ENCODE measurements around the gene CALHM1.
A peak's percentile ranks its signal among the peaks of the same experiment; 100 is the strongest.
"Not testable (repeated sequence)": the region's sequence is repeated elsewhere in the genome, so short reads cannot be mapped to it uniquely, and the experiment has no call there.

Gene CALHM1

GRCh38 chr10:103458720-103459119 lies at the start of gene CALHM1:
CALHM1 (minus strand) TSS chr10:103458900; CDS start chr10:103458751, 149 bp downstream.
- peak in 25 of 58 donors; percentile 4 to 72 (median 36) for DNase-seq

- no peak for DNase-seq
Measured at GRCh38 chr10:103507235-103508191, 48.8 kb upstream of the CALHM1 start.

GRCh38 chr10:103506061-103506460 lies 47.4 kb upstream of the CALHM1 start:
- DNase-seq = no peak

- no peak for DNase-seq
Measured at GRCh38 chr10:103504181-103504783, 45.6 kb upstream of the CALHM1 start.

GRCh38 chr10:103503777-103504176 lies 45.1 kb upstream of the CALHM1 start:
- DNase-seq = not testable (repeated sequence)

- DNase-seq = peak in 18 of 58 donors; percentile 7 to 53 (median 22)
Measured at GRCh38 chr10:103502849-103503660, 44.4 kb upstream of the CALHM1 start.

- no peak for DNase-seq
Measured at GRCh38 chr10:103501186-103501585, 42.5 kb upstream of the CALHM1 start.

- DNase-seq = no peak
Measured at GRCh38 chr10:103500481-103500880, 41.8 kb upstream of the CALHM1 start.

- peak in 17 of 58 donors; percentile 9 to 69 (median 26) for DNase-seq
Measured at GRCh38 chr10:103499881-103500280, 41.2 kb upstream of the CALHM1 start.

- DNase-seq = no peak
Measured at GRCh38 chr10:103498936-103499638, 40.4 kb upstream of the CALHM1 start.

- DNase-seq = no peak
Measured at GRCh38 chr10:103497161-103497915, 38.6 kb upstream of the CALHM1 start.

GRCh38 chr10:103495321-103495720 lies 36.6 kb upstream of the CALHM1 start:
- DNase-seq = no peak

- DNase-seq = peak in 16 of 58 donors; percentile 8 to 49 (median 19)
Measured at GRCh38 chr10:103493916-103494877, 35.5 kb upstream of the CALHM1 start.

GRCh38 chr10:103493362-103493915 lies 34.7 kb upstream of the CALHM1 start, which contains the start of gene NEURL1:
NEURL1 (plus strand) TSS chr10:103493705; CDS start chr10:103494388, 683 bp downstream.
- DNase-seq = peak in 42 of 58 donors; percentile 13 to 81 (median 37)

GRCh38 chr10:103492655-103493261 lies 34.1 kb upstream of the CALHM1 start:
- no peak for DNase-seq

GRCh38 chr10:103491729-103492364 lies 33.1 kb upstream of the CALHM1 start:
- DNase-seq = no peak

- no peak for DNase-seq
Measured at GRCh38 chr10:103490986-103491314, 32.2 kb upstream of the CALHM1 start.

- DNase-seq = no peak
Measured at GRCh38 chr10:103487410-103487708, 28.7 kb upstream of the CALHM1 start.

Measured in anterior cingulate cortex (tissue), 58 donors.